Upper lobe of left lung (tissue), 6 donors: ENCODE data around the gene IGF2BP3. TPM values are rescaled to one million over a fixed set of nuclear protein-coding genes. Genes with fewer than 3 reads are reported as not detected.

ENCODE experiments used
- ATAC-seq, 2 donors: fragments of 200-7000 bp; cut with Tn5 transposase; one replicate each; pipeline ENCODE4 v1.9.1; 2022; ENCODE audit warnings: mild to moderate bottlenecking in 2 of 2, moderate library complexity in 2 of 2; ENCODE audit not compliant: low FRiP score in 2 of 2
- DNase-seq, 2 donors: peaks; one replicate each; pipeline ENCODE4 v3.0.0-alpha.2; 2019 to 2020
- H3K27ac ChIP-seq, 4 donors: fragments of 200-600 bp; sonication (generic); one replicate each; pipeline ENCODE4 v1.5.1; 2016 to 2019
- H3K27me3 ChIP-seq, 4 donors: fragments of 200-600 bp; sonication (generic); one replicate each; pipeline ENCODE4 v1.5.1; 2017 to 2019
- H3K36me3 ChIP-seq, 4 donors: fragments of 200-600 bp; sonication (generic); one replicate each; pipeline ENCODE4 v1.5.1; 2016 to 2019
- H3K4me1 ChIP-seq, 4 donors: fragments of 200-600 bp; sonication (generic); one replicate each; pipeline ENCODE4 v1.5.1; 2018 to 2019
- H3K4me3 ChIP-seq, 4 donors: fragments of 200-600 bp; sonication (generic); one replicate each; pipeline ENCODE4 v1.5.1; 2017 to 2019; ENCODE audit warnings: mild to moderate bottlenecking in 2 of 4, moderate library complexity in 1 of 4
- H3K9me3 ChIP-seq, 4 donors: fragments of 200-600 bp; sonication (generic); one replicate each; pipeline ENCODE4 v1.5.1; 2018 to 2019
- EP300 ChIP-seq, 4 donors: sonication (generic); formaldehyde crosslinking; IDR thresholded peaks; one replicate each; pipeline ENCODE4 v1.5.1; 2017; ENCODE audit warnings: antibody characterized with exemption in 4 of 4, control low read depth in 2 of 4
- POLR2A ChIP-seq, 4 donors: fragments of 450-650 bp; IDR thresholded peaks; one replicate each; pipeline ENCODE4 v1.5.1; 2016 to 2017; ENCODE audit warnings: antibody characterized with exemption in 4 of 4, mild to moderate bottlenecking in 2 of 4
- POLR2AphosphoS5 ChIP-seq, 2 donors: sonication (generic); formaldehyde crosslinking; IDR thresholded peaks; one replicate each; pipeline ENCODE4 v1.5.1; 2017; ENCODE audit warnings: antibody characterized with exemption in 2 of 2
- WGBS, 2 donors: methylation state at CpG; one replicate each; pipeline ENCODE4 v1.1.5; 2017 to 2018; 5-methylcytosine and 5-hydroxymethylcytosine counted together
- total RNA-seq, 6 donors: library from RNA; depleted of rRNA in 4 of 6; stranded (reverse); fragments of >200 nt in 4 of 6; gene quantifications; one replicate each; pipeline versions ENCODE4 v1.1.0 to v1.2.1, GENCODE V29; 2016 to 2021
- TF ChIP-seq, protein P1 (sequence below), 6 experiments: fragments of 450-650 bp in 4 of 6; fragments of 200-600 bp in 2 of 6; sonication (generic) in 2 of 6; IDR thresholded peaks; one replicate each; pipeline ENCODE4 v1.5.1; 2016 to 2019; ENCODE audit warnings: antibody characterized with exemption in 6 of 6
- donor health status: DM: no; HTN: no; CAD: no; lungs with moderate emphysema.
- donor health status: DM: no; HTN: yes; CAD: no; lungs with severe emphysema.

Gene IGF2BP3
- total RNA-seq, 6 donors from 2014 or later: 0.91 to 1.5 (median 1.1) TPM; not detected in 2

DNA sequence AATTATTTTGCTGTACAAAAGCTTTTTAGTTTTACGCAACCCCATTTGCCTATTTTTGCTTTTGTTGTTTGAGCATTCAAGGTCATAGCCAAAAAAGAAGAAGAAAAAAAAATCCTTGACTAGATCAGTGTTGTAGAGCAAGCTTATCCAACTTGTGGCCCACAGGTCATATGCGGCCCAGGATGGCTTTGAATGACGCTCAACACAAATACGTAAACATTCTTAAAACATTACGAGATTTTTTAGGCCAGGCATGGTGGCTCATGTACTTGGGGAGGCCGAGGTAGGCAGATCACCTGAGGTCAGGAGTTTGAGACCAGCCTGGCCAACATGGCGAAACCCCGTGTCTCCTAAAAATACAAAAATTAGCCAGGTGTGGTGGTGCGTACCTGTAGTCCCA, 179.3 kb downstream of the IGF2BP3 start:
- no peaks in the 10 kb centered on the region for H3K4me1 ChIP-seq
- H3K27ac ChIP-seq: no peak overlapping the region
- WGBS, 2 donors: 93% methylated on average over 9 of the region's 9 CpGs
- no peak for TF ChIP-seq EP300 (IDR thresholded peaks at IDR 0.05)
- no peak for TF ChIP-seq POLR2A (IDR thresholded peaks at IDR 0.05)
- TF ChIP-seq, protein P1, sequence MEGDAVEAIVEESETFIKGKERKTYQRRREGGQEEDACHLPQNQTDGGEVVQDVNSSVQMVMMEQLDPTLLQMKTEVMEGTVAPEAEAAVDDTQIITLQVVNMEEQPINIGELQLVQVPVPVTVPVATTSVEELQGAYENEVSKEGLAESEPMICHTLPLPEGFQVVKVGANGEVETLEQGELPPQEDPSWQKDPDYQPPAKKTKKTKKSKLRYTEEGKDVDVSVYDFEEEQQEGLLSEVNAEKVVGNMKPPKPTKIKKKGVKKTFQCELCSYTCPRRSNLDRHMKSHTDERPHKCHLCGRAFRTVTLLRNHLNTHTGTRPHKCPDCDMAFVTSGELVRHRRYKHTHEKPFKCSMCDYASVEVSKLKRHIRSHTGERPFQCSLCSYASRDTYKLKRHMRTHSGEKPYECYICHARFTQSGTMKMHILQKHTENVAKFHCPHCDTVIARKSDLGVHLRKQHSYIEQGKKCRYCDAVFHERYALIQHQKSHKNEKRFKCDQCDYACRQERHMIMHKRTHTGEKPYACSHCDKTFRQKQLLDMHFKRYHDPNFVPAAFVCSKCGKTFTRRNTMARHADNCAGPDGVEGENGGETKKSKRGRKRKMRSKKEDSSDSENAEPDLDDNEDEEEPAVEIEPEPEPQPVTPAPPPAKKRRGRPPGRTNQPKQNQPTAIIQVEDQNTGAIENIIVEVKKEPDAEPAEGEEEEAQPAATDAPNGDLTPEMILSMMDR (IDR thresholded peaks at IDR 0.05): no peak
- TF ChIP-seq POLR2AphosphoS5 (IDR thresholded peaks at IDR 0.05): no peak
- no peaks in the 10 kb centered on the region for H3K9me3 ChIP-seq
- no peaks in the 10 kb centered on the region for H3K36me3 ChIP-seq
- no peaks in the 10 kb centered on the region for H3K27me3 ChIP-seq
- ATAC-seq: no peak
- H3K4me3 ChIP-seq: no peak overlapping the region
- DNase-seq: no peak

DNA sequence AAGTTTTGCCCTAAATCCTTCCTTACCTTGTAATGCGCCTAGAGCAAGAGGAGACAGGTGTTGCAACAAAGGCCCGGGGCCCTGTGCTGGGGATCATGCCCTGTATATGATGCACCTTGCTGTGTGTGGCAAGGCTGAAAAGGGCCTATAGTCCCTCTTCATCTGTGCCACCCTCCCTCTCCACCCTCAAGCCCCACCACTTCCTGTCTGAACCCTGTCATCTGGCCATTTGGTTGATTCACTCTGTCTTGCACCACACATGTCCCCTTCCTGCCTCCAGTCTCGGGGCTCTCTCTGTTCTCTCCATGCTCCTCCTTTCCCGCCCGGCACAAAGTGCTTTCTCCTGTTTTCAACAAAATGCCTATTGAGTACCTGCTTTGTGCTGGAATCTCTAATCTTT, 182.7 kb downstream of the IGF2BP3 start:
- H3K4me1 ChIP-seq: no peaks in the 10 kb centered on the region
- no peaks in the 10 kb centered on the region for H3K27me3 ChIP-seq
- peak in 1 of 2 donors; percentile 17 for ATAC-seq
- DNase-seq: no peak
- H3K36me3 ChIP-seq: no peaks in the 10 kb centered on the region
- no peak overlapping the region for H3K27ac ChIP-seq
- TF ChIP-seq POLR2A (IDR thresholded peaks at IDR 0.05): no peak
- TF ChIP-seq POLR2AphosphoS5 (IDR thresholded peaks at IDR 0.05): no peak
- TF ChIP-seq, protein P1 (IDR thresholded peaks at IDR 0.05): no peak
- TF ChIP-seq EP300 (IDR thresholded peaks at IDR 0.05): no peak
- no peak overlapping the region for H3K4me3 ChIP-seq
- 79 to 80% methylated on average over 4 to 5 of the region's 5 CpGs for WGBS, 2 donors
- no peaks in the 10 kb centered on the region for H3K9me3 ChIP-seq

DNA sequence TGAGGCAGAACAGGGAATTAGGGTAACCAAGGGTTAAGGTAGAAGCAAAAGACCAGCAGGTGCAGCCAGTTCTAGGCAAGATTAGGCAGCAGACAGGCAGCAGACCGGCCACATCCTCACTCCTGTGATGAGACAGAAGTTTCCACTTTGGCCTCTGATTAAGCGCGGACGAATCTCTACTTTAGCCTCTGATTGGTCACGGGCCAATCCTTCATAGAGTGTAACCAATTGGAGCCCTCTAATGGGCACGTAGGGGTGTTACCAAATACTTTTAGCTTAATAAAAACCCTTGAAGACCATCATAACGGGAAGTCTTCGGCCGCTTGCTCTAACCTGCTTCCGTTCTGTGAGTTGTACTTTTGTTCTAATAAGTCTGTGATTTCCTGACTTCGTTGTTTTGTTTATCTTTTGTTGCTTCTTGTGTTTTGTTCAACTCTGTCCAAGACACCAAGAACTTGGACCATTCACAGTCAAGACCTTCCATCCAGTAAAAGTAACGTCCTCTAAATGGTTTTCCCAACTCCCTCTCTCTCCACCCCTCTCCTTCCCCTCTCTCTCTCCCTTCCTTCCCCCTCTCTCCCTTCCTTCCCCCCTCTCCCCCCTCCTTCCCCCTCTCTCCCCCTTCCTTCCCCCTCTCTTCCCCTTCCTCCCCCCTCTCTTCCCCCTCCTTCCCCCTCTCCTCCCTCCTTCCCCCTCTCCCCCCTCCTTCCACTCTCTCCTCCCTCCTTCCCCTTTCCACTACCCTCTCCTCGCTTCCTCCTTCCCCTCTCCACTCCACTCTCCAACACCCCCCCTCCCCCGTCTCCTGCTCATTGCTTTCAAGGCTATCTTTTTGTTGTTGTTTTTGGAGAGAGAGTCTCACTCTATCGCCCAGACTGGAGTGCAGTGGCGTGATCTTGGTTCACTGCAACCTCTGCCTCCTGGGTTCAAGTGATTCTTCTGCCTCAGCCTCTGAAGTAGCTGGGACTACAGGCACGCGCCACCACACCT, 184.3 kb downstream of the IGF2BP3 start:
- TF ChIP-seq EP300 (IDR thresholded peaks at IDR 0.05): no peak
- TF ChIP-seq, protein P1 (IDR thresholded peaks at IDR 0.05): no peak
- TF ChIP-seq POLR2A (IDR thresholded peaks at IDR 0.05): no peak
- TF ChIP-seq POLR2AphosphoS5 (IDR thresholded peaks at IDR 0.05): no peak
- no peak for DNase-seq
- no peaks in the 10 kb centered on the region for H3K9me3 ChIP-seq
- 72 to 82% methylated on average over 17 to 18 of the region's 18 CpGs for WGBS, 2 donors
- no peaks in the 10 kb centered on the region for H3K4me1 ChIP-seq
- H3K27me3 ChIP-seq: no peaks in the 10 kb centered on the region
- no peaks in the 10 kb centered on the region for H3K36me3 ChIP-seq
- no peak overlapping the region for H3K4me3 ChIP-seq
- H3K27ac ChIP-seq: no peak overlapping the region
- ATAC-seq: no peak

DNA sequence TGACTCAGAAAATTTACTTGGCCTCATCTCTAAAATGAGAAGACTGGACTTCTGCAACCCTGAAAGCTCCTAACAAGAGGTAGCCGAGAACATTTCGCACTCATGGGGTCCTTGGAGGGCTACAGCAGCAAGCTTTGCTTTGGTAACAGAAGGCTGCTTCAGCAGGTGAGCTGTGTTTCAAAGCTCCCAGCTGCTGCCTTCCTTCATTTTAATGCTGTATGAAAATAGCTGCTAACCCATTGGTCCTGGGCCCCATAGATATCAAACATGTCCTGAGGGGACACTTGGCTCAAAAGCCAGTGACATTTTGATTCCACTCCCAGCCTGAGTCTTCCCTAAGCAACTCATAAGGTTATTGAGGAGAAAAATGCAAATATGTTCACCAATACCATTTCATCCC, 185.4 kb downstream of the IGF2BP3 start:
- ATAC-seq (no peak), DNase-seq (no peak)
- H3K9me3 ChIP-seq: no peaks in the 10 kb centered on the region
- WGBS, 2 donors: 94 to 100% methylated on average over 2 of the region's 2 CpGs
- TF ChIP-seq POLR2A (IDR thresholded peaks at IDR 0.05) (no peak), POLR2AphosphoS5 (IDR thresholded peaks at IDR 0.05) (no peak), EP300 (IDR thresholded peaks at IDR 0.05) (no peak)
- TF ChIP-seq, protein P1 (IDR thresholded peaks at IDR 0.05): no peak
- H3K4me3 ChIP-seq: no peak overlapping the region
- no peak overlapping the region for H3K27ac ChIP-seq
- no peaks in the 10 kb centered on the region for H3K4me1 ChIP-seq
- H3K36me3 ChIP-seq: no peaks in the 10 kb centered on the region
- H3K27me3 ChIP-seq: no peaks in the 10 kb centered on the region
